Keratinocyte (primary cell): Measurements from ENCODE around the gene OBSCN. TPM values are rescaled to one million over a fixed set of nuclear protein-coding genes. Genes with fewer than 3 reads are reported as not detected.

Source experiments
- DNase-seq: peaks from one replicate; pipeline ENCODE4 v3.0.0-alpha.2; 2011; ENCODE audit warnings: low read depth, missing footprints, low spot score
- FAIRE-seq: peaks from 2 replicates; lab custom pipeline; 2011; peaks lifted over from hg19 to GRCh38; lab: Jason Lieb, UNC
- H2AFZ ChIP-seq: 2 replicates; pipeline ENCODE4 v1.6.0; 2012; ENCODE audit warnings: low read length, control low read depth, inconsistent platforms; ENCODE audit not compliant: control insufficient read depth
- H3K27ac ChIP-seq: 2 replicates; pipeline ENCODE4 v1.5.1; 2011; ENCODE audit warnings: low read length; ENCODE audit not compliant: control insufficient read depth, insufficient read depth
- H3K27me3 ChIP-seq: 3 replicates; pipeline ENCODE4 v1.6.0; 2011; ENCODE audit warnings: low read length; ENCODE audit not compliant: control insufficient read depth, insufficient read depth; ENCODE audit errors: extremely low read depth
- H3K36me3 ChIP-seq, 2 experiments: 2 replicates in 1 of 2; 3 replicates in 1 of 2; pipeline ENCODE4 v1.5.1; 2011; ENCODE audit warnings: low read length in 2 of 2, mild to moderate bottlenecking in 1 of 2; ENCODE audit not compliant: control insufficient read depth in 2 of 2, insufficient read depth in 2 of 2; ENCODE audit errors: extremely low read depth in 1 of 2
- H3K4me1 ChIP-seq: 3 replicates; pipeline ENCODE4 v1.5.1; 2011; ENCODE audit warnings: low read length; ENCODE audit not compliant: control insufficient read depth, insufficient read depth; ENCODE audit errors: extremely low read depth
- H3K4me2 ChIP-seq: 3 replicates; pipeline ENCODE4 v1.6.0; 2011; ENCODE audit warnings: low read depth, low read length; ENCODE audit not compliant: control insufficient read depth, insufficient read depth; ENCODE audit errors: extremely low read depth
- H3K4me3 ChIP-seq, 3 experiments: fragments of 200-600 bp in 1 of 3; sonication (generic) in 1 of 3; 2 replicates in 2 of 3; 3 replicates in 1 of 3; pipeline ENCODE4 v1.5.1; 2011 to 2016; ENCODE audit warnings: low read length in 3 of 3, mild to moderate bottlenecking in 3 of 3, control low read depth in 2 of 3, inconsistent platforms in 1 of 3, low read depth in 1 of 3, mixed read lengths in 1 of 3, mixed run types in 1 of 3, moderate library complexity in 1 of 3; ENCODE audit not compliant: control insufficient read depth in 2 of 3, insufficient read depth in 2 of 3; ENCODE audit errors: extremely low read depth in 1 of 3
- H3K79me2 ChIP-seq: 2 replicates; pipeline ENCODE4 v1.6.0; 2012; ENCODE audit warnings: low read length; ENCODE audit not compliant: control insufficient read depth, insufficient read depth
- H3K9ac ChIP-seq: 3 replicates; pipeline ENCODE4 v1.6.0; 2011; ENCODE audit warnings: low read length; ENCODE audit not compliant: control insufficient read depth, insufficient read depth; ENCODE audit errors: extremely low read depth
- H3K9me1 ChIP-seq: 3 replicates; pipeline ENCODE4 v1.6.0; 2011; ENCODE audit warnings: low read length; ENCODE audit not compliant: control insufficient read depth, insufficient read depth; ENCODE audit errors: extremely low read depth
- H3K9me3 ChIP-seq: 2 replicates; pipeline ENCODE4 v1.5.1; 2012; ENCODE audit warnings: low read depth, low read length; ENCODE audit not compliant: control insufficient read depth
- H4K20me1 ChIP-seq: 3 replicates; pipeline ENCODE4 v1.6.0; 2011; ENCODE audit warnings: low read length; ENCODE audit not compliant: control insufficient read depth, insufficient read depth; ENCODE audit errors: extremely low read depth
- CTCF ChIP-seq, 3 experiments: IDR thresholded peaks in 1 of 3; conservative IDR thresholded peaks in 1 of 3; optimal IDR thresholded peaks in 1 of 3; 2 replicates in 2 of 3; 3 replicates in 1 of 3; pipeline versions ENCODE3 to v1.5.1; 2011; ENCODE audit warnings: low read length in 3 of 3, mild to moderate bottlenecking in 3 of 3, moderate library complexity in 2 of 3, control low read depth in 1 of 3, inconsistent platforms in 1 of 3; ENCODE audit not compliant: insufficient read depth in 2 of 3; ENCODE audit errors: extremely low read depth in 1 of 3
- EZH2 ChIP-seq: IDR thresholded peaks from one replicate; pipeline ENCODE4 v1.6.1; 2012; ENCODE audit warnings: inconsistent platforms, mild to moderate bottlenecking, low read length, moderate library complexity
- dilution Hi-C: fragments of 300-500 bp; cut with MboI; formaldehyde crosslinking; loops from one replicate; pipeline ENCODE4 v1.7.0; 2020; ENCODE audit warnings: low sequenced_read_pairs; ENCODE audit not compliant: extremely low pct_ligation_motif_present
- polyA plus RNA-seq, 5 experiments: library from polyadenylated mRNA; depleted of rRNA in 3 of 5; stranded (reverse) in 3 of 5; stranded (forward) in 1 of 5; unstranded in 1 of 5; fragments of >200 nt; gene quantifications; 1 replicate in 1 of 5; 2 replicates in 3 of 5; 3 replicates in 1 of 5; pipeline versions ENCODE4 v1.2.1 to v1.2.3, GENCODE V29; 2011 to 2012; ENCODE audit warnings: missing spikeins in 2 of 5, low read depth in 1 of 5, low replicate concordance in 1 of 5

The OBSCN gene
- polyA plus RNA-seq, 1 donor (not counting 4 experiments of a cell fraction or from before 2014, with no cell fraction given), result 1.8 TPM

GRCh38 chr1:228366062-228366865 lies 158.4 kb downstream of the OBSCN start:
- Histone ChIP-seq H3K27me3 (peaks cover 10% of the 10 kb centered on the region), H3K27ac (no peak overlapping the region), H4K20me1 (peaks cover 2% of the 10 kb centered on the region), H2AFZ (no peak overlapping the region), H3K4me2 (no peak overlapping the region), H3K9ac (no peak overlapping the region), H3K4me3 (no peak overlapping the region), H3K9me1 (no peaks in the 10 kb centered on the region), H3K9me3 (no peaks in the 10 kb centered on the region), H3K79me2 (no peaks in the 10 kb centered on the region), H3K4me1 (no peaks in the 10 kb centered on the region), H3K36me3 (no peaks in the 10 kb centered on the region)
- dilution Hi-C loops, result no loop called here
- no peak for DNase-seq
- no peak for FAIRE-seq
- TF ChIP-seq CTCF (optimal IDR thresholded peaks at IDR 0.05 in 1 of 3, IDR thresholded peaks at IDR 0.05 in 1 of 3, conservative IDR thresholded peaks at IDR 0.05 in 1 of 3; ENCODE audit: extremely low read depth in 1 of 3, insufficient read depth in 2 of 3, low read length in 3 of 3) (no peak), EZH2 (no peak)

- no peak overlapping the region for H3K27ac ChIP-seq
- H3K27me3 ChIP-seq, result peaks cover 18% of the 10 kb centered on the region
- dilution Hi-C loops, result no loop called here
- no peak overlapping the region for H3K9ac ChIP-seq
- no peaks in the 10 kb centered on the region for H3K36me3 ChIP-seq
- TF ChIP-seq CTCF (optimal IDR thresholded peaks at IDR 0.05 in 1 of 3, IDR thresholded peaks at IDR 0.05 in 1 of 3, conservative IDR thresholded peaks at IDR 0.05 in 1 of 3; ENCODE audit: extremely low read depth in 1 of 3, insufficient read depth in 2 of 3, low read length in 3 of 3) (no peak), EZH2 (no peak)
- no peaks in the 10 kb centered on the region for H3K4me1 ChIP-seq
- no peaks in the 10 kb centered on the region for H3K79me2 ChIP-seq
- no peak overlapping the region for H3K4me2 ChIP-seq
- FAIRE-seq (no peak), DNase-seq (no peak)
- H4K20me1 ChIP-seq, result peaks cover 2% of the 10 kb centered on the region
- no peak overlapping the region for H3K4me3 ChIP-seq
- no peaks in the 10 kb centered on the region for H3K9me3 ChIP-seq
- no peak overlapping the region for H2AFZ ChIP-seq
- H3K9me1 ChIP-seq, result no peaks in the 10 kb centered on the region
Observed at GRCh38 chr1:228366866-228367741, 159.3 kb downstream of the OBSCN start.
